ENCODE measurements around the gene CCDC12. TPM values are rescaled to one million over a fixed set of nuclear protein-coding genes. Genes with fewer than 3 reads are reported as not detected.

Gene CCDC12
- total RNA-seq, 4 donors from 2014 or later, result 36.9 to 59.4 (median 50.2) TPM

DNA sequence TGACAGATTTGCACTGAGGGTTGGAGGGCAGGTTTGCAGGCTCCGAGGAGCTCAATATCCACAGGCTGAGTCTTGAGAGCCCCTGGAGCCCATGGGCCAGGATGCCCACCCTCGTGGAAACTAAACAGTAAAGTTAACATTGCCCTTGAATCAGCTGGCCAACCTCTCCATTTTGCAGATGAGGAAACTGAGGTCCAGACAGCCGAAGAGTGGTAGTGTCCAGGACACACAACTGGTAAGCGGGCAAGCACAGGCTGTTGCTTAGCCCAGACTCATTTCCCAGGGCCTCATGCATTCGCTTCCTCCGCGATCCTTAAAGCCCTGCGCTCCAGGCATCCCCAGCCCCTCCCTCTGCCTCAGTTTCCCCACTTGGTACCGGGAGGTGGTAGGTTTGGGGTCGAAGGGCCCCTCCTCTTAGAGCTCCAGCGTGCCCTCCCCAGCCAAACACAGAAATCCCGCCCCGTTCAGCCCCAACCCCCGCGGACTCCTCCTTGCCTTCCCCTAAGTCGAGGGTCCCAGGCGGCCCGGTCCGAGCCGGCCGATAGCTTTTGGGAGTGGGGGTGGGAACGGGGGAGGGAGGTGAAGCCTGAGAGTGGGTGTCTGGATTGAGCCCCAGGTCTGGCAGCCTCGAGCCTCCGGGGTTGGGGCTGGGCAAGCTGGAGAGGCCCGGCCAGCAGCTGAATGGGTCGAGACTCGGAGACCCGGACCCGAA, 95.5 kb downstream of the CCDC12 start:
- DNase-seq (ENCODE audit: low spot score in 2 of 2), result no peak
- peaks cover 0 to 35% (median 14%) of the 10 kb centered on the region in 4 donors for H3K4me1 ChIP-seq
- peak overlapping the region; percentile 45 to 81 (median 66) for H3K4me3 ChIP-seq
- H3K27ac ChIP-seq, result peak overlapping the region in 3 of 4 donors; percentile 60 to 83 (median 75)
- H3K36me3 ChIP-seq, result no peaks in the 10 kb centered on the region
- TF ChIP-seq EP300 (IDR thresholded peaks at IDR 0.05), result no peak
- TF ChIP-seq, protein P1, sequence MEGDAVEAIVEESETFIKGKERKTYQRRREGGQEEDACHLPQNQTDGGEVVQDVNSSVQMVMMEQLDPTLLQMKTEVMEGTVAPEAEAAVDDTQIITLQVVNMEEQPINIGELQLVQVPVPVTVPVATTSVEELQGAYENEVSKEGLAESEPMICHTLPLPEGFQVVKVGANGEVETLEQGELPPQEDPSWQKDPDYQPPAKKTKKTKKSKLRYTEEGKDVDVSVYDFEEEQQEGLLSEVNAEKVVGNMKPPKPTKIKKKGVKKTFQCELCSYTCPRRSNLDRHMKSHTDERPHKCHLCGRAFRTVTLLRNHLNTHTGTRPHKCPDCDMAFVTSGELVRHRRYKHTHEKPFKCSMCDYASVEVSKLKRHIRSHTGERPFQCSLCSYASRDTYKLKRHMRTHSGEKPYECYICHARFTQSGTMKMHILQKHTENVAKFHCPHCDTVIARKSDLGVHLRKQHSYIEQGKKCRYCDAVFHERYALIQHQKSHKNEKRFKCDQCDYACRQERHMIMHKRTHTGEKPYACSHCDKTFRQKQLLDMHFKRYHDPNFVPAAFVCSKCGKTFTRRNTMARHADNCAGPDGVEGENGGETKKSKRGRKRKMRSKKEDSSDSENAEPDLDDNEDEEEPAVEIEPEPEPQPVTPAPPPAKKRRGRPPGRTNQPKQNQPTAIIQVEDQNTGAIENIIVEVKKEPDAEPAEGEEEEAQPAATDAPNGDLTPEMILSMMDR (IDR thresholded peaks at IDR 0.05), result no peak
- 39 to 42% methylated on average over 26 of the region's 29 CpGs for WGBS, 2 donors
- H3K27me3 ChIP-seq, result peaks cover 0 to 33% of the 10 kb centered on the region in 2 donors
- no peaks in the 10 kb centered on the region for H3K9me3 ChIP-seq

DNA sequence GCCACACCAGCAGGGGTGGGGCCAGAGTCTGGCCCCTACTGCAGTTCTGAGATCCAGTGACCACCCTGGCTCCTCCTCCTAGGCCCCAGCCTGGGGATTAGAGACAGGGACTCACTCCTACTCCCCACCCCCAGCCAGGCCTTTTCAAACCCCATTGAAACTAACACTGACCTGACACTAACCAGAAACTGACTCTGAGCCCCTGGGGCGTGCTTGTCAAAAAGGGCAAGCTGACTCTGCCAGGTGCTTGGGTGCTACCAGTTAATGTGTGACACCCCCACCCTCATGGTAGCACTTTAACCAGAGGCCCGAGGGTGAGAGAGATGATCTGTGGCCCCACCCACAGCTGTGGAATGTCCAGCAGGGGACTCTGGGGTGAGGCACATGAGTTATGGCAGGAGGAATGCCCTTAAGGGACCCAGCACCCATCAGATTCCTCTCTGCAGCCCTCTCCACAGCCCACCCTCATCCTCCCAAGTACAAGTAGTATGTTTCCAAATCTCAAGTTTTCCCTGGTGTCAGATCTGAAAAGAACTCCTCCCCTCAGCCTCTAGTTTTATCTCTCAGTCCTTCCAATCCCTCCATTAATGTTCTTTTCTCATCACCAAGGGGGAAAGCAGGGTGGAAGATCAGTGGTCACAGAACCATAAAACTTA, 97.6 kb downstream of the CCDC12 start:
- Histone ChIP-seq H3K36me3 (no peaks in the 10 kb centered on the region), H3K4me3 (no peak overlapping the region), H3K27ac (no peak overlapping the region), H3K4me1 (peaks cover 0 to 50% (median 18%) of the 10 kb centered on the region in 4 donors), H3K27me3 (peaks cover 0 to 25% of the 10 kb centered on the region in 2 donors), H3K9me3 (no peaks in the 10 kb centered on the region)
- TF ChIP-seq EP300 (IDR thresholded peaks at IDR 0.05), result no peak
- TF ChIP-seq POLR2A (IDR thresholded peaks at IDR 0.05), result no peak
- TF ChIP-seq, protein P1 (IDR thresholded peaks at IDR 0.05), result no peak
- WGBS, 2 donors, result 54 to 58% methylated on average over 2 of the region's 2 CpGs
- DNase-seq (ENCODE audit: low spot score in 2 of 2), result no peak

DNA sequence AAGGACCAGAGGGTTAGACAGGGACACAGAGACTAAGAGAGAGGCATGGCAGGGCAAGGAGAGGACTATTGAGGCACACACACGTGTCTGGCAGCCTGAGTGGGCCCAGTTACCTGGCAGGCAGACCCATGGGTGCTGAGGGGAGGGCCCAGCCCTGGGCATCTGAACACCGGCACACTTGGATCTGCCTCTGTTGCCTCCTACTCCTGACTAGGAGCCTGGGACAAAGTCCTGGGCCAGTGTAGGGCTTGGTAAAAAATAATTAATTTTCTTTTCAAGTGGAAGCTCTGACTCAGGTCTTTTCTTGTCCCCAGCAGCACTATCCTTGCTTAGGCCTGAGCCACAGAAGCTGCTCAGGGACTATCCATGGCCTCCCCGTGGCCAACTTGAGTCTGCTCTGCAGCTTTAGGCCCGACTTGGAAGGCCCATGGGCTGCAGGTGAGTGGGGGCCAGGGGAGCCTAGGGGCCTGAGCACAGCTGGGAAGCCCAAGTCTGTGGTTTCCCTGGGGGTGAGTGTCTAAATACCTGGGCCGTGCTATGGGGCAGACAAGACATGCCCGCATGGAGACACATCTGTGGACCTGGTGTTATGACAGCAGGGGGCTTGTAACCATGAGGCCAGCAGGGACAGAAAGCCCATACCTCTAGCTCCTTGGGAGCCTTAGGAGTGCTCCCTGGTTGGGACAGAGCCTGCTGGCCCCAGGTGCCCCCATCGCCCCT, 99.0 kb downstream of the CCDC12 start, which contains the start of gene PTH1R:
TSS of gene PTH1R (plus strand) at position 316 of the 720 bp plus-strand sequence. CDS start 5,839 bp downstream, outside the sequence.
- peaks cover 0 to 51% (median 17%) of the 10 kb centered on the region in 4 donors for H3K4me1 ChIP-seq
- H3K9me3 ChIP-seq, result no peaks in the 10 kb centered on the region
- no peak for TF ChIP-seq EP300 (IDR thresholded peaks at IDR 0.05)
- TF ChIP-seq, protein P1 (IDR thresholded peaks at IDR 0.05), result no peak
- TF ChIP-seq POLR2A (IDR thresholded peaks at IDR 0.05), result no peak
- DNase-seq (ENCODE audit: low spot score in 2 of 2), result no peak
- peaks cover 0 to 18% of the 10 kb centered on the region in 2 donors for H3K27me3 ChIP-seq
- H3K27ac ChIP-seq, result peak within 1 kb of the TSS in 1 of 4 donors; percentile 24
- no peaks in the 10 kb centered on the region for H3K36me3 ChIP-seq
- no peak within 1 kb of the TSS for H3K4me3 ChIP-seq
- WGBS, 2 donors, result 88 to 94% methylated on average over 7 of the region's 7 CpGs

DNA sequence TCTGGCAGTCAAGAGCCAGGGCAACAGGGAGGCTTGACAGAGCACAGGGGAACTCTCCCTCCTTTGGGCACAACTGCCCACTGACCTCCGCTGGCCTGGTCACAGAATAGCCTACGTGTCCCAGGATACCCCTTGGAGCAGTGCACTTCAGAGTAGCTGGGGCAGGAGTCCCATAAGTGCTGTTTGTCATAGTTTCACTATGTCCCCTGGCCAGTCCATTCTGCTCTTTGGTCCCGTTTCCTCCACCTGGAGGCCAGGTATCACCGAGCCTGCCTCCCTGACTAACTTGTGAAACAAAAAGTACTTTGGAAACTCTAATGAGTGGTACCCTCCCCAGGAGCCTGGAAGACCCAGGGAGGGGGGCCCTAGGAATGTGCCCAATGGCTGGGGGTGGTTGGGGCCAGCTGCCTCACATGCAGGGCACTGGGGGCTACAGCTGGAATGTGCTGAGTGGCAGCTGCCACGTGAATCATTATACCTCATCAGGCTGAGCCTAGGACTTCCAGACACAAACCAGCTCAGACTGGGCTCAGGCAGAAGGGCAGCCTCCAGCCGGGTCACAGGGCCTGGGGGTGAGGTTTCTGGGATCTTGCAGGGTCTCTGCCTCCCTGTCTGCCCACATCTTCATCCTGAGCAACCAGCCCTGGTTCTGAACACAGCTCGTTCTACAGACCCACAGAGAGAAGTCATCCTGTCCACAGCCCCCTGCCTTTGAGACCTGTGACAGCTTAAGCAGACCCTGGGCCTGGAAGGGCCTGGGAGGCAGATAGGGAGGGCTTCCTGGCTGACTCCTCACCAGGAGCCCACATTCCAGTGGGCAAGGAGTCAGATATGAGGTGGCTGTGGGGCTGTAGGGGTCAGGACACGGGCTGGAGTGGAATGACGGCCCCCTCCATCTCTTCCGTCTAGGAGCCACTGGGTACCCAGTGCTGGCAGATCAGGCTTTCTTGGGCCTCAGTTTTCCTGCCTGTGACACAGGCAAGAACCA, 99.9 kb downstream of the CCDC12 start:
- 81 to 85% methylated on average over 8 to 9 of the region's 10 CpGs for WGBS, 2 donors
- TF ChIP-seq EP300 (IDR thresholded peaks at IDR 0.05), result no peak
- TF ChIP-seq, protein P1 (IDR thresholded peaks at IDR 0.05), result no peak
- TF ChIP-seq POLR2A (IDR thresholded peaks at IDR 0.05), result no peak
- H3K27ac ChIP-seq, result peak overlapping the region in 1 of 4 donors; percentile 8
- DNase-seq (ENCODE audit: low spot score in 2 of 2), result no peak
- H3K36me3 ChIP-seq, result no peaks in the 10 kb centered on the region
- peaks cover 0 to 10% of the 10 kb centered on the region in 2 donors for H3K27me3 ChIP-seq
- peaks cover 0 to 51% (median 14%) of the 10 kb centered on the region in 4 donors for H3K4me1 ChIP-seq
- H3K9me3 ChIP-seq, result no peaks in the 10 kb centered on the region
- H3K4me3 ChIP-seq, result no peak overlapping the region
